AG09319 (cell line): ENCODE measurements around the gene SNTA1.

Source experiments
- DNase-seq: peaks from one replicate; pipeline ENCODE4 v3.0.0-alpha.2; 2010; ENCODE audit warnings: low read depth; ENCODE audit errors: extremely low read depth
- CTCF ChIP-seq: IDR thresholded peaks from 2 replicates; pipeline ENCODE4 v1.5.1; 2011; ENCODE audit warnings: low read depth, mild to moderate bottlenecking, inconsistent platforms, low read length, moderate library complexity

Gene SNTA1

GRCh38 chr20:33482581-33482980, 39.0 kb upstream of the SNTA1 start:
- DNase-seq: no peak
- no peak for TF ChIP-seq CTCF

GRCh38 chr20:33481431-33481941, 37.9 kb upstream of the SNTA1 start:
- no peak for DNase-seq
- no peak for TF ChIP-seq CTCF

- TF ChIP-seq CTCF: no peak
- no peak for DNase-seq
These were observed 36.5 kb upstream of the SNTA1 start for GRCh38 chr20:33480048-33480447.

- no peak for TF ChIP-seq CTCF
- no peak for DNase-seq
These were observed 34.0 kb upstream of the SNTA1 start for GRCh38 chr20:33477386-33478234.

- DNase-seq: no peak
- TF ChIP-seq CTCF: no peak
These were observed 32.0 kb upstream of the SNTA1 start for GRCh38 chr20:33475381-33476152.

GRCh38 chr20:33474963-33475362, 31.4 kb upstream of the SNTA1 start:
- TF ChIP-seq CTCF: no peak
- no peak for DNase-seq
